Measurements from ENCODE around the gene ALOX15B.

The ALOX15B gene

DNA sequence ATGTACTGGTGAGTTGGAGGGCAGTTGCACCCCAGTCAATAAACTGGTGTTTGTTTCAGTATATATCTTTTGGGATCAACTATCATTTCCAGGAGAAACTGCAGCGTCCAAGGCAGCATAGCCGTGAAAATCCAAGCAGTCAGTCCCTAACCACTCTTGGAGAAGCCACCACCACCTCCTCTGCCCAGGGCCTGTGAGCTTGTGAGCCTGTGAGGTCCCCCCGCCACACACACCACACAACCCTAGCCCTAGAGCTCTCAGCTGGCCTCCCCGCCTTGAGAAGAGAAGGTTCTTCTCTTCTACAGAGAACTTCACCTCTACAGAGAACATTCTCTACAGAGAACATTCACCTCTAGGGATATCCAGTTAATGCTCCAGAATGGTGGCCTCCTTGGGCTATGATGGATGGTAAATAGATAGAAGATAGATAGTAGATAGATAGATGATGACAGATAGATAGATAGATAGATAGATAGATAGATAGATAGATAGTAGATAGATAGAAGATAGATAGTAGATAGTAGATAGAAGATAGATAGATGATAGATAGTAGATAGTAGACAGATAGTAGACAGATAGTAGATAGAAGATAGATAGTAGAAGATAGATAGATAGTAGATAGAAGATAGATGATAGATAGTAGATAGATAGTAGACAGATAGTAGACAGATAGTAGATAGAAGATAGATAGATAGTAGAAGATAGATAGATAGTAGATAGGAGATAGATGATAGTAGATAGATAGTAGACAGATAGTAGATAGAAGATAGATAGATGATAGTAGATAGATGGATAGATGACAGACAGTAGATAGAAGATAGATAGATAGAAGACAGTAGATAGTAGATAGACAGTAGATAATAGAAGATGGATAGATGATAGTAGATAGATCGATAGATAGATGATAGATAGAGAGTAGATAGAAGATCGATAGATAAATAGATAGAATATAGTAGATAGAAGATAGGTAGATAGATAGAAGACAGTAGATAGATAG, 13.7 kb downstream of the ALOX15B start:
- Histone ChIP-seq H3K9me3 (ENCODE audit: insufficient read depth, low read length, severe bottlenecking) (no peaks in the 10 kb centered on the region), H4K20me1 (ENCODE audit: insufficient read depth, low read length) (no peaks in the 10 kb centered on the region), H3K4me1 (ENCODE audit: insufficient read depth, low read length) (peaks cover 4% of the 10 kb centered on the region; the same call in 1 of the 2 replicates), H3K4me2 (ENCODE audit: insufficient read depth, low read length) (no peak overlapping the region), H3K9ac (ENCODE audit: low read depth, low read length) (no peak overlapping the region), H3K27ac (ENCODE audit: low read length) (no peak overlapping the region), H3K36me3 (ENCODE audit: insufficient read depth, low read length) (no peaks in the 10 kb centered on the region), H3K4me3 (ENCODE audit: low read depth in 1 of 2, low read length in 2 of 2) (no peak overlapping the region), H3K79me2 (ENCODE audit: insufficient read depth, low read length) (no peaks in the 10 kb centered on the region), H3K27me3 (ENCODE audit: insufficient read depth, low read length, poor library complexity) (peaks cover 3% of the 10 kb centered on the region), H2AFZ (ENCODE audit: low read depth, low read length) (no peak overlapping the region)
- DNase-seq (no peak), ATAC-seq (ENCODE audit: insufficient read depth, low read depth) (no peak)
- TF ChIP-seq EZH2 (IDR thresholded peaks at IDR 0.05; ENCODE audit: borderline replicate concordance, low read depth, low read length, severe bottlenecking), result no peak
- TF ChIP-seq, protein P1, sequence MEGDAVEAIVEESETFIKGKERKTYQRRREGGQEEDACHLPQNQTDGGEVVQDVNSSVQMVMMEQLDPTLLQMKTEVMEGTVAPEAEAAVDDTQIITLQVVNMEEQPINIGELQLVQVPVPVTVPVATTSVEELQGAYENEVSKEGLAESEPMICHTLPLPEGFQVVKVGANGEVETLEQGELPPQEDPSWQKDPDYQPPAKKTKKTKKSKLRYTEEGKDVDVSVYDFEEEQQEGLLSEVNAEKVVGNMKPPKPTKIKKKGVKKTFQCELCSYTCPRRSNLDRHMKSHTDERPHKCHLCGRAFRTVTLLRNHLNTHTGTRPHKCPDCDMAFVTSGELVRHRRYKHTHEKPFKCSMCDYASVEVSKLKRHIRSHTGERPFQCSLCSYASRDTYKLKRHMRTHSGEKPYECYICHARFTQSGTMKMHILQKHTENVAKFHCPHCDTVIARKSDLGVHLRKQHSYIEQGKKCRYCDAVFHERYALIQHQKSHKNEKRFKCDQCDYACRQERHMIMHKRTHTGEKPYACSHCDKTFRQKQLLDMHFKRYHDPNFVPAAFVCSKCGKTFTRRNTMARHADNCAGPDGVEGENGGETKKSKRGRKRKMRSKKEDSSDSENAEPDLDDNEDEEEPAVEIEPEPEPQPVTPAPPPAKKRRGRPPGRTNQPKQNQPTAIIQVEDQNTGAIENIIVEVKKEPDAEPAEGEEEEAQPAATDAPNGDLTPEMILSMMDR (IDR thresholded peaks at IDR 0.05; ENCODE audit: borderline replicate concordance, extremely low read depth, low read length, poor library complexity, severe bottlenecking), result no peak

DNA sequence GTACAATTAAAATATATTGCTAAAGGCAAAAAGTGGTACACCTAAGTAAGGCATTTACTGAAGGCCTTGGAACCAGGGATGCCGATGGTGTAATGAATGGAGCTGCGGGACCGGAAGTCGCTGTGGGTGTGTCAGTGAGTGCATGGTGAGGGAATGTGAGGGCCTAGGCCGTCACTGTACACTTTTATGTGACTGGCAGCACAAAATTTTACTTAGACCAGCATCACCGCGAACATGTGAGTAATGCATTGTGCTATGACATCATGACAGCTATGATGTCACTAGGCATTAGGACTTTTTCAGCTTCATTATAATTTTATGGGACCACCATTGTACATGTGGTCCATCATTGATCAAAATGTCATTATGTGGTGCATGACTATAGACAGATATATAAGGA, 14.7 kb downstream of the ALOX15B start:
- TF ChIP-seq, protein P1 (IDR thresholded peaks at IDR 0.05; ENCODE audit: borderline replicate concordance, extremely low read depth, low read length, poor library complexity, severe bottlenecking), result no peak
- no peak for TF ChIP-seq EZH2 (IDR thresholded peaks at IDR 0.05; ENCODE audit: borderline replicate concordance, low read depth, low read length, severe bottlenecking)
- peaks cover 3% of the 10 kb centered on the region for H3K27me3 ChIP-seq (ENCODE audit: insufficient read depth, low read length, poor library complexity)
- no peaks in the 10 kb centered on the region for H3K9me3 ChIP-seq (ENCODE audit: insufficient read depth, low read length, severe bottlenecking)
- H3K36me3 ChIP-seq (ENCODE audit: insufficient read depth, low read length), result no peaks in the 10 kb centered on the region
- no peaks in the 10 kb centered on the region for H3K79me2 ChIP-seq (ENCODE audit: insufficient read depth, low read length)
- no peak overlapping the region for H3K27ac ChIP-seq (ENCODE audit: low read length)
- no peak overlapping the region for H3K9ac ChIP-seq (ENCODE audit: low read depth, low read length)
- H2AFZ ChIP-seq (ENCODE audit: low read depth, low read length), result no peak overlapping the region
- H3K4me1 ChIP-seq (ENCODE audit: insufficient read depth, low read length), result peaks cover 5% of the 10 kb centered on the region; the same call in 1 of the 2 replicates
- no peaks in the 10 kb centered on the region for H4K20me1 ChIP-seq (ENCODE audit: insufficient read depth, low read length)
- H3K4me3 ChIP-seq (ENCODE audit: low read depth in 1 of 2, low read length in 2 of 2), result no peak overlapping the region
- DNase-seq (no peak), ATAC-seq (ENCODE audit: insufficient read depth, low read depth) (no peak)
- no peak overlapping the region for H3K4me2 ChIP-seq (ENCODE audit: insufficient read depth, low read length)

DNA sequence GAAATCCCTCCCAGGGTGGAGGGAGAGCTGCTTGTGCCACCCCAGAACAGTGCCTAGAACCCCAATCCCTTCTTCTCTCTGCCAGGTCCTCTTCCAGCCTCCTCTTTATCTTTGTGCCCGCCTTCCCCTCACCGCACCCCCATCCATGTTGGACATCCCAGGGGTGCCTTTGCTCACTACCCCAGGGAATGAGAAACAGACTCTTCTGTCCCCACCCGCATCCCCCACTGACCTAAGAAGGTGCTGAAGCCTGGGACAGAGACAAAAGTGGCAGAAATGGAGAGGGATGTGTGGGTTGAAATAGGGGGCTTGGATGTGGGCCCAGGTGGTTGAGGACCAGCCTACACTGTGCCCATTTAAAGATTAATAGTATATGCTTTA, 17.0 kb downstream of the ALOX15B start:
- Histone ChIP-seq H3K4me3 (ENCODE audit: low read depth in 1 of 2, low read length in 2 of 2) (no peak overlapping the region), H3K27ac (ENCODE audit: low read length) (no peak overlapping the region), H3K9me3 (ENCODE audit: insufficient read depth, low read length, severe bottlenecking) (no peaks in the 10 kb centered on the region), H4K20me1 (ENCODE audit: insufficient read depth, low read length) (no peaks in the 10 kb centered on the region), H3K4me1 (ENCODE audit: insufficient read depth, low read length) (peaks cover 5% of the 10 kb centered on the region; the same call in 1 of the 2 replicates), H2AFZ (ENCODE audit: low read depth, low read length) (no peak overlapping the region), H3K79me2 (ENCODE audit: insufficient read depth, low read length) (no peaks in the 10 kb centered on the region), H3K4me2 (ENCODE audit: insufficient read depth, low read length) (no peak overlapping the region), H3K27me3 (ENCODE audit: insufficient read depth, low read length, poor library complexity) (peaks cover 10% of the 10 kb centered on the region), H3K9ac (ENCODE audit: low read depth, low read length) (no peak overlapping the region), H3K36me3 (ENCODE audit: insufficient read depth, low read length) (no peaks in the 10 kb centered on the region)
- TF ChIP-seq EZH2 (IDR thresholded peaks at IDR 0.05; ENCODE audit: borderline replicate concordance, low read depth, low read length, severe bottlenecking), result no peak
- TF ChIP-seq, protein P1 (IDR thresholded peaks at IDR 0.05; ENCODE audit: borderline replicate concordance, extremely low read depth, low read length, poor library complexity, severe bottlenecking), result no peak
- ATAC-seq (ENCODE audit: insufficient read depth, low read depth), result no peak
- no peak for DNase-seq

Measured in DND-41 (cell line).